SK-N-SH (cell line): ENCODE data around the gene RAMP2. TPM values are rescaled to one million over a fixed set of nuclear protein-coding genes. Genes with fewer than 3 reads are reported as not detected.
A peak's percentile ranks its signal among the peaks of the same experiment; 100 is the strongest.

ENCODE experiments used
- CTCF ChIA-PET: fragments of 300-600, 350-600 bp; formaldehyde crosslinking; extraction: SDS; loops from one replicate; lab custom pipeline; 2021; lab: Yijun Ruan, JAX
- POLR2A ChIA-PET: fragments of 350-600 bp; sonication (Branson Sonifier 250); formaldehyde crosslinking; extraction: SDS; loops from one replicate; lab custom pipeline; 2020; ENCODE audit warnings: antibody characterized with exemption, inconsistent platforms; lab: Yijun Ruan, JAX
- DNase-seq: peaks from one replicate; pipeline ENCODE4 v3.0.0; 2012
- H2AFZ ChIP-seq: fragments of 200-600 bp; sonication (generic); 2 replicates; pipeline ENCODE4 v1.8.1; 2016; ENCODE audit warnings: antibody characterized with exemption, mild to moderate bottlenecking, low read depth
- H3F3A ChIP-seq: fragments of 200-600 bp; sonication (generic); replicated peaks from 2 replicates; pipeline ENCODE3; 2016; ENCODE audit warnings: antibody characterized with exemption, mild to moderate bottlenecking; ENCODE audit not compliant: insufficient read depth
- H3K27ac ChIP-seq, 2 experiments: fragments of 200-500 bp in 1 of 2; fragments of 200-600 bp in 1 of 2; sonication (Bioruptor generic) in 1 of 2; sonication (generic), shearing (Covaris generic) in 1 of 2; 2 replicates each; pipeline versions ENCODE4 v1.5.1 to v1.6.1; 2014 to 2016; ENCODE audit warnings: low read depth in 2 of 2, inconsistent platforms in 1 of 2, low read length in 1 of 2, mild to moderate bottlenecking in 1 of 2, mixed read lengths in 1 of 2
- H3K27me3 ChIP-seq: fragments of 200-600 bp; sonication (generic), shearing (Covaris generic); 2 replicates; pipeline ENCODE4 v1.6.1; 2016; ENCODE audit warnings: mixed run types; ENCODE audit not compliant: insufficient read depth
- H3K36me3 ChIP-seq, 2 experiments: fragments of 200-500 bp in 1 of 2; fragments of 200-600 bp in 1 of 2; sonication (Bioruptor generic) in 1 of 2; sonication (generic) in 1 of 2; replicated peaks in 1 of 2; 2 replicates each; pipeline versions ENCODE3 to v1.5.1; 2014 to 2016; ENCODE audit warnings: low read length in 1 of 2, mild to moderate bottlenecking in 1 of 2; ENCODE audit not compliant: insufficient read depth in 2 of 2, control insufficient read depth in 1 of 2
- H3K4me1 ChIP-seq, 2 experiments: fragments of 200-500 bp in 1 of 2; fragments of 200-600 bp in 1 of 2; sonication (Bioruptor generic) in 1 of 2; sonication (generic), shearing (Covaris generic) in 1 of 2; 2 replicates each; pipeline versions ENCODE4 v1.5.1 to v1.6.1; 2014 to 2016; ENCODE audit warnings: low read depth in 1 of 2, low read length in 1 of 2, mixed run types in 1 of 2; ENCODE audit not compliant: insufficient read depth in 2 of 2, control insufficient read depth in 1 of 2
- H3K4me2 ChIP-seq: fragments of 200-600 bp; sonication (generic), shearing (Covaris generic); 2 replicates; pipeline ENCODE4 v1.6.1; 2017; ENCODE audit warnings: mixed run types
- H3K4me3 ChIP-seq, 2 experiments: fragments of 200-500 bp in 1 of 2; fragments of 200-600 bp in 1 of 2; sonication (Bioruptor generic) in 1 of 2; sonication (generic), shearing (Covaris generic) in 1 of 2; 2 replicates each; pipeline versions ENCODE4 v1.5.1 to v1.8.1; 2014 to 2016; ENCODE audit warnings: low read depth in 2 of 2, inconsistent platforms in 1 of 2, low read length in 1 of 2, mild to moderate bottlenecking in 1 of 2, mixed read lengths in 1 of 2, moderate library complexity in 1 of 2
- H3K79me2 ChIP-seq: fragments of 200-600 bp; sonication (generic); 2 replicates; pipeline ENCODE4 v1.8.1; 2017; ENCODE audit warnings: mild to moderate bottlenecking; ENCODE audit not compliant: insufficient read depth
- H3K9ac ChIP-seq: fragments of 200-600 bp; sonication (generic); 2 replicates; pipeline ENCODE4 v1.6.1; 2017; ENCODE audit warnings: mixed run types
- H3K9me2 ChIP-seq: fragments of 200-600 bp; sonication (generic); 2 replicates; pipeline ENCODE4 v1.6.1; 2017; ENCODE audit warnings: mixed run types
- H3K9me3 ChIP-seq: fragments of 200-600 bp; sonication (generic); 2 replicates; pipeline ENCODE4 v1.6.1; 2017; ENCODE audit warnings: mixed run types, mild to moderate bottlenecking, moderate library complexity
- H4K20me1 ChIP-seq: fragments of 200-600 bp; sonication (generic); 2 replicates; pipeline ENCODE4 v1.6.1; 2017; ENCODE audit warnings: mild to moderate bottlenecking, mixed run types; ENCODE audit not compliant: insufficient read depth
- CHD2 ChIP-seq: fragments of 150-350 bp; IDR thresholded peaks from 2 replicates; pipeline ENCODE4 v1.6.1; 2018; ENCODE audit warnings: low read length; ENCODE audit not compliant: partially characterized antibody
- GATA2 ChIP-seq: sonication (generic); formaldehyde crosslinking; IDR thresholded peaks from 2 replicates; pipeline ENCODE4 v1.5.0; 2020; ENCODE audit warnings: mild to moderate bottlenecking, missing genetic modification reagents
- MEF2A ChIP-seq: IDR thresholded peaks from 2 replicates; pipeline ENCODE4 v1.4.0; 2012; ENCODE audit warnings: low read depth, borderline replicate concordance
- NFIC ChIP-seq: IDR thresholded peaks from 2 replicates; pipeline ENCODE4 v1.4.0; 2012; ENCODE audit warnings: borderline replicate concordance
- RXRA ChIP-seq: IDR thresholded peaks from 2 replicates; pipeline ENCODE4 v1.4.0; 2012; ENCODE audit warnings: low read depth, mild to moderate bottlenecking, borderline replicate concordance
- TAF1 ChIP-seq: IDR thresholded peaks from 2 replicates; pipeline ENCODE4 v1.6.1; 2012; ENCODE audit warnings: low read depth, mild to moderate bottlenecking, low read length, moderate library complexity, borderline replicate concordance
- TCF12 ChIP-seq: IDR thresholded peaks from 2 replicates; pipeline ENCODE4 v1.4.0; 2012
- USF1 ChIP-seq: IDR thresholded peaks from 2 replicates; pipeline ENCODE4 v1.4.0; 2012; ENCODE audit warnings: low read depth, borderline replicate concordance
- YY1 ChIP-seq: IDR thresholded peaks from 2 replicates; pipeline ENCODE4 v1.4.0; 2012; ENCODE audit warnings: low read depth, mild to moderate bottlenecking
- WGBS: methylation state at CpG from one replicate; pipeline ENCODE4 v1.1.6; 2017; ENCODE audit warnings: low lambda C conversion rate; 5-methylcytosine and 5-hydroxymethylcytosine counted together
- polyA plus RNA-seq, 3 experiments: library from polyadenylated mRNA; depleted of rRNA; stranded (reverse); fragments of >200 nt; gene quantifications; 2 replicates each; pipeline ENCODE4 v1.2.3, GENCODE V29; 2012
- TF ChIP-seq, protein P1 (sequence below): IDR thresholded peaks from 2 replicates; pipeline ENCODE4 v1.4.0; 2012; ENCODE audit warnings: low read depth
- TF ChIP-seq, protein P2 (sequence below): fragments of 150-350 bp; IDR thresholded peaks from 2 replicates; pipeline ENCODE4 v1.6.1; 2016; ENCODE audit warnings: mild to moderate bottlenecking, low read depth, low read length

RAMP2 gene
- polyA plus RNA-seq, 1 of the 3 experiments (the other 2 are of a cell fraction), result 3.0 TPM

GRCh38 chr17:42780851-42781638 lies 20.0 kb downstream of the RAMP2 start:
- peaks cover 20 to 29% of the 10 kb centered on the region in 2 experiments for H3K36me3 ChIP-seq
- TF ChIP-seq, protein P1, sequence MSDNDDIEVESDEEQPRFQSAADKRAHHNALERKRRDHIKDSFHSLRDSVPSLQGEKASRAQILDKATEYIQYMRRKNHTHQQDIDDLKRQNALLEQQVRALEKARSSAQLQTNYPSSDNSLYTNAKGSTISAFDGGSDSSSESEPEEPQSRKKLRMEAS, result 0 out of 2 replicates have a peak, but pooled peaks have one; percentile 25
- TF ChIP-seq NFIC (no peak), YY1 (no peak)
- ChIA-PET CTCF (interaction anchor here (0.7 to 1.8 kb wide), 4 partner anchors 8 to 203 kb away, joined by 3 to 7 read pairs (median 4); partner anchors contain the start of gene VPS25), POLR2A (interaction anchor here (0.5 to 1.4 kb wide), 3 partner anchors 17 to 252 kb away, joined by 3 to 4 read pairs (median 3); partner anchors contain the start of genes CNTD1 and COA3)
- H3K79me2 ChIP-seq, result peaks cover 47% of the 10 kb centered on the region
- H3K4me3 ChIP-seq, result peak overlapping the region; percentile 61 to 84
- no peaks in the 10 kb centered on the region for H4K20me1 ChIP-seq
- no peaks in the 10 kb centered on the region for H3K9me2 ChIP-seq
- no peaks in the 10 kb centered on the region for H3K27me3 ChIP-seq
- H3K9ac ChIP-seq, result peak overlapping the region; percentile 87
- H2AFZ ChIP-seq, result no peak overlapping the region
- peak overlapping the region in 1 of 2 experiments; percentile 40; a peak in 2 of 4 replicates for H3K27ac ChIP-seq
- H3F3A ChIP-seq, result peaks cover 7% of the 10 kb centered on the region
- no peaks in the 10 kb centered on the region for H3K9me3 ChIP-seq
- WGBS, result 38% methylated on average over 25 of the region's 39 CpGs
- peaks cover 14% of the 10 kb centered on the region in 2 experiments; a peak in 3 of 4 replicates for H3K4me1 ChIP-seq
- peak overlapping the region; percentile 98 for H3K4me2 ChIP-seq
- no peak for DNase-seq

GRCh38 chr17:42781639-42782165 lies 20.7 kb downstream of the RAMP2 start:
- H3K4me1 ChIP-seq, result peaks cover 14% of the 10 kb centered on the region in 2 experiments; a peak in 3 of 4 replicates
- no peaks in the 10 kb centered on the region for H3K27me3 ChIP-seq
- POLR2A ChIA-PET, result interaction anchor here (1.8 kb wide), 1 partner anchor 8 kb away, joined by 6 read pairs; the partner anchor contains the start of gene VPS25
- no peaks in the 10 kb centered on the region for H4K20me1 ChIP-seq
- H3F3A ChIP-seq, result peaks cover 7% of the 10 kb centered on the region
- peak overlapping the region; percentile 87 for H3K9ac ChIP-seq
- WGBS, result 75% methylated on average over 5 of the region's 10 CpGs
- peak overlapping the region in 1 of 2 experiments; percentile 58; a peak in 1 of 4 replicates for H3K27ac ChIP-seq
- H3K9me2 ChIP-seq, result no peaks in the 10 kb centered on the region
- H3K4me3 ChIP-seq, result peak overlapping the region; percentile 61 to 84; a peak in 3 of 4 replicates
- H3K9me3 ChIP-seq, result no peaks in the 10 kb centered on the region
- H3K36me3 ChIP-seq, result peaks cover 20 to 23% of the 10 kb centered on the region in 2 experiments
- TF ChIP-seq, protein P2, sequence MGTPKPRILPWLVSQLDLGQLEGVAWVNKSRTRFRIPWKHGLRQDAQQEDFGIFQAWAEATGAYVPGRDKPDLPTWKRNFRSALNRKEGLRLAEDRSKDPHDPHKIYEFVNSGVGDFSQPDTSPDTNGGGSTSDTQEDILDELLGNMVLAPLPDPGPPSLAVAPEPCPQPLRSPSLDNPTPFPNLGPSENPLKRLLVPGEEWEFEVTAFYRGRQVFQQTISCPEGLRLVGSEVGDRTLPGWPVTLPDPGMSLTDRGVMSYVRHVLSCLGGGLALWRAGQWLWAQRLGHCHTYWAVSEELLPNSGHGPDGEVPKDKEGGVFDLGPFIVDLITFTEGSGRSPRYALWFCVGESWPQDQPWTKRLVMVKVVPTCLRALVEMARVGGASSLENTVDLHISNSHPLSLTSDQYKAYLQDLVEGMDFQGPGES, result no peak
- TF ChIP-seq MEF2A (no peak), TAF1 (no peak), NFIC (no peak; the same call in 1 of the 2 replicates), GATA2 (no peak), TCF12 (no peak), USF1 (no peak), CHD2 (no peak), RXRA (no peak)
- TF ChIP-seq, protein P1, result no peak
- peak overlapping the region; percentile 98 for H3K4me2 ChIP-seq
- DNase-seq, result no peak
- peaks cover 49% of the 10 kb centered on the region for H3K79me2 ChIP-seq
- H2AFZ ChIP-seq, result no peak overlapping the region
- CTCF ChIA-PET, result interaction anchor here (0.7 to 1.8 kb wide), 4 partner anchors 8 to 203 kb away, joined by 3 to 7 read pairs (median 4); partner anchors contain the start of genes BECN1 and VPS25
